HG03103 (cell line): ENCODE data around the gene RSKR.
"Not testable (repeated sequence)": the region's sequence is repeated elsewhere in the genome, so short reads cannot be mapped to it uniquely, and the experiment has no call there.

Experiments used
- ATAC-seq: cut with Tn5 transposase; IDR thresholded peaks from one replicate; pipeline ENCODE4 v1.9.1; 2021; ENCODE audit warnings: low read depth; ENCODE audit not compliant: unreplicated experiment

The RSKR gene

GRCh38 chr17:28578246-28579195, 35.5 kb downstream of the RSKR start:
- no peak for ATAC-seq

- ATAC-seq = no peak
These were observed 36.5 kb downstream of the RSKR start for GRCh38 chr17:28577466-28577824.

GRCh38 chr17:28576758-28577465, 37.1 kb downstream of the RSKR start, which contains the start of gene ALDOC:
TSS of gene ALDOC (minus strand) at chr17:28576895. CDS start at chr17:28575532, 1,363 bp downstream.
- peak; percentile 78 for ATAC-seq

- not testable (repeated sequence) for ATAC-seq
These were observed 38.0 kb downstream of the RSKR start for GRCh38 chr17:28576016-28576415.

GRCh38 chr17:28575126-28575795, 38.7 kb downstream of the RSKR start:
- no peak for ATAC-seq

GRCh38 chr17:28574526-28574925, 39.5 kb downstream of the RSKR start:
- ATAC-seq = no peak

GRCh38 chr17:28573966-28574480, 40.0 kb downstream of the RSKR start:
- ATAC-seq = no peak

GRCh38 chr17:28573521-28573920, 40.5 kb downstream of the RSKR start:
- no peak for ATAC-seq

GRCh38 chr17:28573040-28573380, 41.0 kb downstream of the RSKR start:
- no peak for ATAC-seq

GRCh38 chr17:28572259-28573039, 41.5 kb downstream of the RSKR start:
- ATAC-seq = no peak

- peak; percentile 78 for ATAC-seq
These were observed 42.4 kb downstream of the RSKR start, which contains the start of gene PIGS for GRCh38 chr17:28571361-28572122. TSS of gene PIGS (minus strand) at chr17:28571524. CDS start at chr17:28571496, 28 bp downstream.

GRCh38 chr17:28570716-28571360, 43.1 kb downstream of the RSKR start:
- ATAC-seq = peak; percentile 18

GRCh38 chr17:28569446-28569845, 44.5 kb downstream of the RSKR start:
- no peak for ATAC-seq

GRCh38 chr17:28567604-28568003, 46.4 kb downstream of the RSKR start:
- ATAC-seq = no peak

GRCh38 chr17:28563475-28563874, 50.5 kb downstream of the RSKR start:
- ATAC-seq = no peak
